22Rv1 (cell line): Measurements from ENCODE around the gene VWA5B1.

Experiments used
- H3K27ac ChIP-seq: fragments of 450-650 bp; 2 replicates; pipeline ENCODE4 v1.5.1; 2017
- CTCF ChIP-seq: fragments of 450-650 bp; IDR thresholded peaks from 2 replicates; pipeline ENCODE4 v1.5.1; 2017; ENCODE audit warnings: mild to moderate bottlenecking
- ZFX ChIP-seq: fragments of 450-650 bp; IDR thresholded peaks from 2 replicates; pipeline ENCODE4 v1.6.1; 2017; ENCODE audit warnings: antibody characterized with exemption, borderline replicate concordance

The VWA5B1 gene

GRCh38 chr1:20361401-20361800 lies 70.7 kb downstream of the VWA5B1 start:
- no peak overlapping the region for H3K27ac ChIP-seq
- TF ChIP-seq CTCF, result no peak
- TF ChIP-seq ZFX, result no peak

- TF ChIP-seq ZFX (no peak), CTCF (peak; percentile 90)
These were observed 71.2 kb downstream of the VWA5B1 start for GRCh38 chr1:20361805-20362381.

GRCh38 chr1:20362856-20363255 lies 72.2 kb downstream of the VWA5B1 start:
- no peak for TF ChIP-seq CTCF
- no peak for TF ChIP-seq ZFX
- no peak overlapping the region for H3K27ac ChIP-seq

More at GRCh38 chr1:20361805-20362381, 71.2 kb downstream of the VWA5B1 start:
- no peak overlapping the region for H3K27ac ChIP-seq

GRCh38 chr1:20365421-20366055 lies 74.9 kb downstream of the VWA5B1 start:
- H3K27ac ChIP-seq, result no peak overlapping the region
- TF ChIP-seq CTCF (no peak), ZFX (no peak)

- no peak overlapping the region for H3K27ac ChIP-seq
- TF ChIP-seq ZFX (no peak), CTCF (no peak)
These were observed 75.4 kb downstream of the VWA5B1 start for GRCh38 chr1:20366056-20366462.

- no peak overlapping the region for H3K27ac ChIP-seq
- TF ChIP-seq CTCF (no peak), ZFX (no peak)
These were observed 75.9 kb downstream of the VWA5B1 start for GRCh38 chr1:20366463-20367115.

GRCh38 chr1:20367116-20367585 lies 76.5 kb downstream of the VWA5B1 start:
- no peak overlapping the region for H3K27ac ChIP-seq
- peak; percentile 76 for TF ChIP-seq CTCF
- no peak for TF ChIP-seq ZFX
